ENCODE measurements around the gene CUEDC1. TPM values are rescaled to one million over a fixed set of nuclear protein-coding genes. Genes with fewer than 3 reads are reported as not detected.

Gene CUEDC1
- total and polyA plus RNA-seq, 2 of the 13 experiments (the other 11 are each of a cell fraction or from before 2014, with no cell fraction given) = 7.4 to 12.9 TPM

- TF ChIP-seq THRA (CRISPR knock-in tag; IDR thresholded peaks at IDR 0.05; ENCODE audit: borderline replicate concordance) (no peak), RORA (CRISPR knock-in tag; IDR thresholded peaks at IDR 0.05) (no peak), SIN3B (IDR thresholded peaks at IDR 0.05; ENCODE audit: low read length) (no peak), CSRNP1 (CRISPR knock-in tag; IDR thresholded peaks at IDR 0.05) (no peak), ZNF547 (CRISPR knock-in tag; IDR thresholded peaks at IDR 0.05) (no peak), HMG20B (CRISPR knock-in tag; conservative IDR thresholded peaks at IDR 0.05) (no peak), KAT2B (IDR thresholded peaks at IDR 0.05; ENCODE audit: borderline replicate concordance, low read depth, low read length) (no peak), FOXO1 (CRISPR knock-in tag; IDR thresholded peaks at IDR 0.05) (no peak), CREM (IDR thresholded peaks at IDR 0.05) (no peak), CREM (CRISPR knock-in tag; IDR thresholded peaks at IDR 0.05) (no peak), ZNF670 (CRISPR knock-in tag; IDR thresholded peaks at IDR 0.05; ENCODE audit: borderline replicate concordance) (no peak), ZBTB10 (CRISPR knock-in tag; IDR thresholded peaks at IDR 0.05; ENCODE audit: borderline replicate concordance) (no peak), SPEN (CRISPR knock-in tag; IDR thresholded peaks at IDR 0.05; ENCODE audit: low read depth) (0 out of 2 replicates have a peak, but pooled peaks have one; percentile 26), TFDP1 (CRISPR knock-in tag; IDR thresholded peaks at IDR 0.05; ENCODE audit: borderline replicate concordance) (no peak), ZNF180 (CRISPR knock-in tag; IDR thresholded peaks at IDR 0.05; ENCODE audit: borderline replicate concordance, low read depth) (no peak), ZNF607 (CRISPR knock-in tag; IDR thresholded peaks at IDR 0.05; ENCODE audit: borderline replicate concordance) (no peak), NONO (IDR thresholded peaks at IDR 0.05) (no peak), NONO (CRISPR knock-in tag; conservative IDR thresholded peaks at IDR 0.05) (no peak), PAF1 (CRISPR knock-in tag; IDR thresholded peaks at IDR 0.05) (no peak)
Measured at GRCh38 chr17:57875290-57876022, 79.8 kb downstream of the CUEDC1 start (continued).

All from HepG2 (cell line).